Measurements from ENCODE around the gene TRPC5OS.

Gene TRPC5OS

GRCh38 chrX:111831343-111831742 is 44.6 kb upstream of the TRPC5OS start:
- H3K27ac ChIP-seq (ENCODE audit: extremely low read depth, low read depth, low read length), result no peak overlapping the region
- H3K4me3 ChIP-seq (ENCODE audit: low read depth, low read length), result no peak overlapping the region
- TF ChIP-seq, protein P1, sequence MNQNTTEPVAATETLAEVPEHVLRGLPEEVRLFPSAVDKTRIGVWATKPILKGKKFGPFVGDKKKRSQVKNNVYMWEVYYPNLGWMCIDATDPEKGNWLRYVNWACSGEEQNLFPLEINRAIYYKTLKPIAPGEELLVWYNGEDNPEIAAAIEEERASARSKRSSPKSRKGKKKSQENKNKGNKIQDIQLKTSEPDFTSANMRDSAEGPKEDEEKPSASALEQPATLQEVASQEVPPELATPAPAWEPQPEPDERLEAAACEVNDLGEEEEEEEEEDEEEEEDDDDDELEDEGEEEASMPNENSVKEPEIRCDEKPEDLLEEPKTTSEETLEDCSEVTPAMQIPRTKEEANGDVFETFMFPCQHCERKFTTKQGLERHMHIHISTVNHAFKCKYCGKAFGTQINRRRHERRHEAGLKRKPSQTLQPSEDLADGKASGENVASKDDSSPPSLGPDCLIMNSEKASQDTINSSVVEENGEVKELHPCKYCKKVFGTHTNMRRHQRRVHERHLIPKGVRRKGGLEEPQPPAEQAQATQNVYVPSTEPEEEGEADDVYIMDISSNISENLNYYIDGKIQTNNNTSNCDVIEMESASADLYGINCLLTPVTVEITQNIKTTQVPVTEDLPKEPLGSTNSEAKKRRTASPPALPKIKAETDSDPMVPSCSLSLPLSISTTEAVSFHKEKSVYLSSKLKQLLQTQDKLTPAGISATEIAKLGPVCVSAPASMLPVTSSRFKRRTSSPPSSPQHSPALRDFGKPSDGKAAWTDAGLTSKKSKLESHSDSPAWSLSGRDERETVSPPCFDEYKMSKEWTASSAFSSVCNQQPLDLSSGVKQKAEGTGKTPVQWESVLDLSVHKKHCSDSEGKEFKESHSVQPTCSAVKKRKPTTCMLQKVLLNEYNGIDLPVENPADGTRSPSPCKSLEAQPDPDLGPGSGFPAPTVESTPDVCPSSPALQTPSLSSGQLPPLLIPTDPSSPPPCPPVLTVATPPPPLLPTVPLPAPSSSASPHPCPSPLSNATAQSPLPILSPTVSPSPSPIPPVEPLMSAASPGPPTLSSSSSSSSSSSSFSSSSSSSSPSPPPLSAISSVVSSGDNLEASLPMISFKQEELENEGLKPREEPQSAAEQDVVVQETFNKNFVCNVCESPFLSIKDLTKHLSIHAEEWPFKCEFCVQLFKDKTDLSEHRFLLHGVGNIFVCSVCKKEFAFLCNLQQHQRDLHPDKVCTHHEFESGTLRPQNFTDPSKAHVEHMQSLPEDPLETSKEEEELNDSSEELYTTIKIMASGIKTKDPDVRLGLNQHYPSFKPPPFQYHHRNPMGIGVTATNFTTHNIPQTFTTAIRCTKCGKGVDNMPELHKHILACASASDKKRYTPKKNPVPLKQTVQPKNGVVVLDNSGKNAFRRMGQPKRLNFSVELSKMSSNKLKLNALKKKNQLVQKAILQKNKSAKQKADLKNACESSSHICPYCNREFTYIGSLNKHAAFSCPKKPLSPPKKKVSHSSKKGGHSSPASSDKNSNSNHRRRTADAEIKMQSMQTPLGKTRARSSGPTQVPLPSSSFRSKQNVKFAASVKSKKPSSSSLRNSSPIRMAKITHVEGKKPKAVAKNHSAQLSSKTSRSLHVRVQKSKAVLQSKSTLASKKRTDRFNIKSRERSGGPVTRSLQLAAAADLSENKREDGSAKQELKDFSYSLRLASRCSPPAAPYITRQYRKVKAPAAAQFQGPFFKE (tag by site-specific recombination; IDR thresholded peaks at IDR 0.05; ENCODE audit: borderline replicate concordance), result no peak
- TF ChIP-seq ZNF548 (tag by site-specific recombination; IDR thresholded peaks at IDR 0.05), result no peak
- TF ChIP-seq, protein P2, sequence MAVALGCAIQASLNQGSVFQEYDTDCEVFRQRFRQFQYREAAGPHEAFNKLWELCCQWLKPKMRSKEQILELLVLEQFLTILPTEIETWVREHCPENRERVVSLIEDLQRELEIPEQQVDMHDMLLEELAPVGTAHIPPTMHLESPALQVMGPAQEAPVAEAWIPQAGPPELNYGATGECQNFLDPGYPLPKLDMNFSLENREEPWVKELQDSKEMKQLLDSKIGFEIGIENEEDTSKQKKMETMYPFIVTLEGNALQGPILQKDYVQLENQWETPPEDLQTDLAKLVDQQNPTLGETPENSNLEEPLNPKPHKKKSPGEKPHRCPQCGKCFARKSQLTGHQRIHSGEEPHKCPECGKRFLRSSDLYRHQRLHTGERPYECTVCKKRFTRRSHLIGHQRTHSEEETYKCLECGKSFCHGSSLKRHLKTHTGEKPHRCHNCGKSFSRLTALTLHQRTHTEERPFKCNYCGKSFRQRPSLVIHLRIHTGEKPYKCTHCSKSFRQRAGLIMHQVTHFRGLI (tag by site-specific recombination; IDR thresholded peaks at IDR 0.05), result no peak
- no peak for TF ChIP-seq PBX3 (CRISPR knock-in tag; IDR thresholded peaks at IDR 0.05)
- TF ChIP-seq IKZF3 (tag by site-specific recombination; IDR thresholded peaks at IDR 0.05), result no peak
- TF ChIP-seq, protein P3, sequence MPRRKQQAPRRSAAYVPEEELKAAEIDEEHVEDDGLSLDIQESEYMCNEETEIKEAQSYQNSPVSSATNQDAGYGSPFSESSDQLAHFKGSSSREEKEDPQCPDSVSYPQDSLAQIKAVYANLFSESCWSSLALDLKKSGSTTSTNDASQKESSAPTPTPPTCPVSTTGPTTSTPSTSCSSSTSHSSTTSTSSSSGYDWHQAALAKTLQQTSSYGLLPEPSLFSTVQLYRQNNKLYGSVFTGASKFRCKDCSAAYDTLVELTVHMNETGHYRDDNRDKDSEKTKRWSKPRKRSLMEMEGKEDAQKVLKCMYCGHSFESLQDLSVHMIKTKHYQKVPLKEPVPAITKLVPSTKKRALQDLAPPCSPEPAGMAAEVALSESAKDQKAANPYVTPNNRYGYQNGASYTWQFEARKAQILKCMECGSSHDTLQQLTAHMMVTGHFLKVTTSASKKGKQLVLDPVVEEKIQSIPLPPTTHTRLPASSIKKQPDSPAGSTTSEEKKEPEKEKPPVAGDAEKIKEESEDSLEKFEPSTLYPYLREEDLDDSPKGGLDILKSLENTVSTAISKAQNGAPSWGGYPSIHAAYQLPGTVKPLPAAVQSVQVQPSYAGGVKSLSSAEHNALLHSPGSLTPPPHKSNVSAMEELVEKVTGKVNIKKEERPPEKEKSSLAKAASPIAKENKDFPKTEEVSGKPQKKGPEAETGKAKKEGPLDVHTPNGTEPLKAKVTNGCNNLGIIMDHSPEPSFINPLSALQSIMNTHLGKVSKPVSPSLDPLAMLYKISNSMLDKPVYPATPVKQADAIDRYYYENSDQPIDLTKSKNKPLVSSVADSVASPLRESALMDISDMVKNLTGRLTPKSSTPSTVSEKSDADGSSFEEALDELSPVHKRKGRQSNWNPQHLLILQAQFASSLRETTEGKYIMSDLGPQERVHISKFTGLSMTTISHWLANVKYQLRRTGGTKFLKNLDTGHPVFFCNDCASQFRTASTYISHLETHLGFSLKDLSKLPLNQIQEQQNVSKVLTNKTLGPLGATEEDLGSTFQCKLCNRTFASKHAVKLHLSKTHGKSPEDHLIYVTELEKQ (tag by site-specific recombination; IDR thresholded peaks at IDR 0.05; ENCODE audit: borderline replicate concordance), result no peak
- TF ChIP-seq ZNF335 (tag by site-specific recombination; conservative IDR thresholded peaks at IDR 0.05), result no peak
- TF ChIP-seq OVOL3 (tag by site-specific recombination; IDR thresholded peaks at IDR 0.05), result no peak
- no peaks in the 10 kb centered on the region for H3K4me1 ChIP-seq (ENCODE audit: control insufficient read depth, insufficient read depth, low read length)
- H3K9me3 ChIP-seq (ENCODE audit: control insufficient read depth, insufficient read depth, low read depth, low read length), result no peaks in the 10 kb centered on the region
- POLR2A ChIA-PET, result no interaction called here
- no peaks in the 10 kb centered on the region for H3K36me3 ChIP-seq (ENCODE audit: control insufficient read depth in 2 of 2, insufficient read depth in 1 of 2, low read length in 2 of 2)
- CTCF ChIA-PET, result no interaction called here

DNA sequence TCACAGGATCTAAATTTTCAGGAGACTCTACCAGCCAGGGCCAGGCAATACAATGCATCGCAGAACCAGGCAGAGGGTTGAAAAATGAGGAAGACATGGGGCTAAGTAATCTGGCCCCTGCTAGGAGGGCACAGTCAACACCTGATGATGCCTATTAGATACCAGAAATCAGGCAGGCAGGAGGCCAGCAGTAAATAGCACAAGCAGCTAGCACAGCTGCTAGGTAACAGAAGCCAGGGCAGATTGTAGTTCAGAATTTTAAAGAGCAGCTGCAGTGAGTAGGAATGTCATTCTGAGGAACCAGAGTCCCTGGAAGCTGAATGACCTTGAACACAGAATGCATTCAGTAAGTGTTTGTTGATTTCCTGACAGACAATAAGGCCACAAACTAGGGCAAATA is 38.8 kb upstream of the TRPC5OS start:
- ChIA-PET CTCF (interaction anchor here (1.9 kb wide), 1 partner anchor 14 kb away, joined by 5 read pairs; no protein-coding TSS in a partner anchor), POLR2A (no interaction called here)
- no peak overlapping the region for H3K4me3 ChIP-seq (ENCODE audit: low read depth, low read length)
- no peak overlapping the region for H3K27ac ChIP-seq (ENCODE audit: extremely low read depth, low read depth, low read length)
- H3K36me3 ChIP-seq (ENCODE audit: control insufficient read depth in 2 of 2, insufficient read depth in 1 of 2, low read length in 2 of 2), result no peaks in the 10 kb centered on the region
- H3K4me1 ChIP-seq (ENCODE audit: control insufficient read depth, insufficient read depth, low read length), result no peaks in the 10 kb centered on the region
- H3K9me3 ChIP-seq (ENCODE audit: control insufficient read depth, insufficient read depth, low read depth, low read length), result no peaks in the 10 kb centered on the region
- no peak for TF ChIP-seq ZNF558 (tag by site-specific recombination; IDR thresholded peaks at IDR 0.05)
- no peak for TF ChIP-seq KLF9 (tag by site-specific recombination; IDR thresholded peaks at IDR 0.05; ENCODE audit: low read depth)
- TF ChIP-seq MEIS1 (CRISPR knock-in tag; IDR thresholded peaks at IDR 0.05; ENCODE audit: borderline replicate concordance), result no peak
- TF ChIP-seq, protein P2 (tag by site-specific recombination; IDR thresholded peaks at IDR 0.05), result no peak
- TF ChIP-seq, protein P4, sequence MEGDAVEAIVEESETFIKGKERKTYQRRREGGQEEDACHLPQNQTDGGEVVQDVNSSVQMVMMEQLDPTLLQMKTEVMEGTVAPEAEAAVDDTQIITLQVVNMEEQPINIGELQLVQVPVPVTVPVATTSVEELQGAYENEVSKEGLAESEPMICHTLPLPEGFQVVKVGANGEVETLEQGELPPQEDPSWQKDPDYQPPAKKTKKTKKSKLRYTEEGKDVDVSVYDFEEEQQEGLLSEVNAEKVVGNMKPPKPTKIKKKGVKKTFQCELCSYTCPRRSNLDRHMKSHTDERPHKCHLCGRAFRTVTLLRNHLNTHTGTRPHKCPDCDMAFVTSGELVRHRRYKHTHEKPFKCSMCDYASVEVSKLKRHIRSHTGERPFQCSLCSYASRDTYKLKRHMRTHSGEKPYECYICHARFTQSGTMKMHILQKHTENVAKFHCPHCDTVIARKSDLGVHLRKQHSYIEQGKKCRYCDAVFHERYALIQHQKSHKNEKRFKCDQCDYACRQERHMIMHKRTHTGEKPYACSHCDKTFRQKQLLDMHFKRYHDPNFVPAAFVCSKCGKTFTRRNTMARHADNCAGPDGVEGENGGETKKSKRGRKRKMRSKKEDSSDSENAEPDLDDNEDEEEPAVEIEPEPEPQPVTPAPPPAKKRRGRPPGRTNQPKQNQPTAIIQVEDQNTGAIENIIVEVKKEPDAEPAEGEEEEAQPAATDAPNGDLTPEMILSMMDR (tag by site-specific recombination; IDR thresholded peaks at IDR 0.05), result no peak
- no peak for TF ChIP-seq ZEB2 (tag by site-specific recombination; IDR thresholded peaks at IDR 0.05)
- TF ChIP-seq ZNF571 (tag by site-specific recombination; IDR thresholded peaks at IDR 0.05), result no peak
- TF ChIP-seq TRIM28 (IDR thresholded peaks at IDR 0.05; ENCODE audit: borderline replicate concordance, low read length), result no peak
- TF ChIP-seq ZNF274 (IDR thresholded peaks at IDR 0.05; ENCODE audit: low read length), result no peak
- TF ChIP-seq ZNF274 (tag by site-specific recombination; IDR thresholded peaks at IDR 0.05; ENCODE audit: borderline replicate concordance), result no peak
- TF ChIP-seq ZSCAN16 (tag by site-specific recombination; IDR thresholded peaks at IDR 0.05), result no peak
- no peak for TF ChIP-seq WT1 (tag by site-specific recombination; IDR thresholded peaks at IDR 0.05)
- no peak for TF ChIP-seq ZBTB20 (tag by site-specific recombination; IDR thresholded peaks at IDR 0.05)

Data from HEK293 (cell line).